HFFc6 (cell line): ENCODE measurements around the gene MAPK9. TPM values are rescaled to one million over a fixed set of nuclear protein-coding genes. Genes with fewer than 3 reads are reported as not detected.

Experiments used
- DNase-seq: peaks from one replicate; pipeline ENCODE4 v3.0.0-alpha.2; 2018
- H3K27ac Mint-ChIP-seq: 2 replicates; pipeline ENCODE4 v1.8.0; 2020; ENCODE audit warnings: mild to moderate bottlenecking, mixed read lengths
- H3K27me3 Mint-ChIP-seq: 2 replicates; pipeline ENCODE4 v1.8.0; 2021; ENCODE audit warnings: mild to moderate bottlenecking, moderate library complexity, mixed read lengths; ENCODE audit not compliant: insufficient read depth
- H3K36me3 Mint-ChIP-seq: 2 replicates; pipeline ENCODE4 v1.8.0; 2021; ENCODE audit warnings: low read depth, mixed read lengths
- H3K4me1 Mint-ChIP-seq: 2 replicates; pipeline ENCODE4 v1.8.0; 2020; ENCODE audit warnings: low read depth, mixed read lengths
- H3K4me3 Mint-ChIP-seq: 2 replicates; pipeline ENCODE4 v1.8.0; 2020; ENCODE audit warnings: mild to moderate bottlenecking, moderate library complexity, mixed read lengths
- H3K9me3 Mint-ChIP-seq: 2 replicates; pipeline ENCODE4 v1.8.0; 2020; ENCODE audit warnings: mild to moderate bottlenecking, mixed read lengths
- CTCF ChIP-seq: fragments of 200-600 bp; sonication (generic); IDR thresholded peaks from 2 replicates; pipeline ENCODE4 v1.5.0; 2021; ENCODE audit warnings: antibody characterized with exemption, mild to moderate bottlenecking
- total RNA-seq, 6 experiments: library from RNA; stranded (reverse); fragmentation: NEBNext Ultra II Directional; extraction: Animal tissue kit (Norgen Biotek cat#: 25700); gene quantifications; 2 replicates in 1 of 6; 3 replicates in 5 of 6; pipeline ENCODE4 v1.2.3, GENCODE V29; 2021

MAPK9 gene
- total RNA-seq, 6 experiments from 2014 or later, result 30.3 to 35.8 (median 33.6) TPM

DNA sequence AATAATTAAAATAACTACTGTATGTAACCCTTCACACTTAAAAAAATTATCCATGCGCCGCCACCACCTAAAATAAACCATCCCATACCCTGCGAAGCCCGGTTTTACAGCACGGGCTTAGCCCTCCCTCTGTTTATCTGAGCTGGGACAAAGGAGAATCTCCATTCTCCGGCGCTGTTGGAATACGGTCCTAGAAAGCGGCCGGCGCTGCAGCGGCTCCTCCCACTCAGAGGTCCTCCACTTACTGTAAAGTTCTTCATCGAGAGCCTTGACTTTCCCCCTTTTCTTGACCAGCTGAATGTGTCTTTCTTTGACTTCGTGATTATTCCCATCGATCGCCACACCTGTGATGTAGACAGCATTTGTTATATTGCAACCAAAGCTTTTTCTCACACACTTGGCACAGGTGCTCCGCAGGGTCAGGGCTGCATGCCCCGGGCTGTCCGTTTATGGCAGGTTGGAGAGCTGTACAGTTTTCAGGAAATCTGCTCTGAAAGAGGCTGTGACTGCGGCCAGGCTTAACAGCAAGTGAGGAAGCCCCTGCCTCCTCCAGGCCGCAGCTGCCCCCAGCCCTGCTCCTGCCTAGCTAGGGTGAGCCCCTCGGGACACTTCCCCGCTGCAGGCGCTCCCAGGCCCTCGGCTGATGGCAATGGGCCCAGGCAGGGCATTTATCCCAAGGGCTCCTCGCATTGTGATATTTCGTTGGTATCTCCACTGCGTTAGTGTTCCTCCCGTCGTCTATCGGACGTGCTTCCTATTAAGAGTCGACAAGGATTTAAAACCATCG, 44.5 kb upstream of the MAPK9 start:
- Mint-ChIP-seq H3K9me3 (no peaks in the 10 kb centered on the region), H3K4me1 (peaks cover 22% of the 10 kb centered on the region), H3K36me3 (no peaks in the 10 kb centered on the region), H3K27ac (no peak overlapping the region), H3K27me3 (peaks cover 5% of the 10 kb centered on the region), H3K4me3 (no peak overlapping the region)
- DNase-seq, result no peak
- no peak for TF ChIP-seq CTCF

- Mint-ChIP-seq H3K4me1 (peaks cover 29% of the 10 kb centered on the region), H3K27ac (no peak overlapping the region), H3K36me3 (no peaks in the 10 kb centered on the region), H3K9me3 (no peaks in the 10 kb centered on the region), H3K4me3 (no peak overlapping the region), H3K27me3 (peaks cover 4% of the 10 kb centered on the region)
- no peak for TF ChIP-seq CTCF
- no peak for DNase-seq
Observed at GRCh38 chr5:180335614-180336233, 43.8 kb upstream of the MAPK9 start.

DNA sequence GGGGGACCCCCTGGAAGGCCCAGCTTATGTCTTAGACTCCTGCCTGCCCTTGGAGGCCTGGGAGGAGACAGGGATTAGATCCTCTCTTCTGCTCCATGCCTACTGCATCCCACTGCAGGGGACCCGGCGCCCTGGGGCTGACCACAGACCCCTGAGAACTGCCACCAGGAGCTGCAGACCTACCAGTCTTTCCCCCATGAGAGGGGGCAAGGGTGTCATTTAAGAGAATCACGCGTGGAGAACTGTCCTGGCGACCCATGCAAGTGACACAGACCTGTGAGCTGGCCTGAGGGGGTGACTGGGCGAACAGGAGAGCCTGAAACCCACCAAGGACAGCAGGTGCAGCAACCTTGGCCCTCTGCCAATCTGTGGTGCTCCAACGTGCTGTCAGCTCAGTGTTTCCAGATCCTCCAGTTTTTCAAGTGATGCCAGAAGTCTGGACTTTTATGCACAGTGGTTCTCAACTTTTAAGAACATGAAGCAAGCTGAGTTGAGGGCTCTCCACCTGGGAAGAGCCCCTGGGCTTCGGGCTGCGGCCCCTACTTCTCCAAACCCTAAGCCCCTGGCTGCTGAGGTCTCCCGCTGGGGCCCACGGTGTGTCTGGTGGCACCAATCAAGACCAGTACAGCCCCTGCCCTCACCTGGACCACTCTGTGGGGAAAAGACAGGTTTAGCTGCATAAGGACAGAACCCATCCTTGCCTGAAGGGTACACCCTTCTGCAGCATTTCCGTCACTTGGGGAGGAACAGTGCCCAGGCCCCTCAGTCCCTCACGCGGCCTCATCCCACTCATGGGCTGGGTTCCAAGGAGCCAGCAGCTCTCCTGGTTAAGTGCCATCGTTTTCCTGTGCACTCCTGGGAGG, 43.1 kb upstream of the MAPK9 start:
- no peak for TF ChIP-seq CTCF
- Mint-ChIP-seq H3K27ac (no peak overlapping the region), H3K4me3 (no peak overlapping the region), H3K27me3 (peaks cover 4% of the 10 kb centered on the region), H3K36me3 (no peaks in the 10 kb centered on the region), H3K4me1 (peaks cover 36% of the 10 kb centered on the region), H3K9me3 (no peaks in the 10 kb centered on the region)
- no peak for DNase-seq

DNA sequence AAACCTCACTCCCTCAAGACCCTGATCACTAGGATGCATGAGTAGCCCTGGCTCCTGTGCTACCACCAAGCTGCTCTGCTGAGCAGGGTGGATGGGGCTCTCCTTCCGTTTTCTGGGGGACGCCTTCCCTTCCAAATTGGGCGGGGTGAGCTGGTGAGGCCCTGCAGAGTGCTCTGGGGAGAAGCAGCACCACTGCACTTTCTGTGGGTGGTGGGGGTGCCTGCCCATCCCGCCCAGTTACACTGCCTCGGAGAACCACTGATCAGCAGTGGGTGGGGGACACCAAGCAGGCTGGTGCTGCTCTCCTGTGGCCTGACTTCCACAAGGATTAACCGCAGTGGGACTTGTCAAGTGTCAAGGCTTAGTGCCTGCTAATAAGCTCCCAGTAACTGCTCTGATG, 42.3 kb upstream of the MAPK9 start:
- no peak overlapping the region for H3K4me3 Mint-ChIP-seq
- no peaks in the 10 kb centered on the region for H3K36me3 Mint-ChIP-seq
- TF ChIP-seq CTCF, result no peak
- no peaks in the 10 kb centered on the region for H3K9me3 Mint-ChIP-seq
- peaks cover 4% of the 10 kb centered on the region; the same call in 1 of the 2 replicates for H3K27me3 Mint-ChIP-seq
- DNase-seq, result no peak
- H3K4me1 Mint-ChIP-seq, result peaks cover 35% of the 10 kb centered on the region
- peak overlapping the region; percentile 20; the same call in 1 of the 2 replicates for H3K27ac Mint-ChIP-seq

GRCh38 chr5:180333661-180334060, 41.8 kb upstream of the MAPK9 start:
- Mint-ChIP-seq H3K36me3 (no peaks in the 10 kb centered on the region), H3K27me3 (peaks cover 4% of the 10 kb centered on the region; the same call in 1 of the 2 replicates), H3K9me3 (no peaks in the 10 kb centered on the region), H3K4me3 (no peak overlapping the region), H3K4me1 (peaks cover 35% of the 10 kb centered on the region), H3K27ac (peak overlapping the region; percentile 20; the same call in 1 of the 2 replicates)
- peak; percentile 61 for DNase-seq
- TF ChIP-seq CTCF, result no peak
